H1 (cell line): Measurements from ENCODE around the gene ADGRB3. TPM values are rescaled to one million over a fixed set of nuclear protein-coding genes. Genes with fewer than 3 reads are reported as not detected.

ENCODE experiments used
- CTCF ChIA-PET: fragments of 300-600 bp; sonication (Branson Sonifier 250); formaldehyde crosslinking; loops from one replicate; lab custom pipeline; 2021; ENCODE audit not compliant: partially characterized antibody; lab: Charles Lee
- POLR2A ChIA-PET: fragments of 300-600 bp; sonication (Branson Sonifier 250); formaldehyde crosslinking; loops from one replicate; lab custom pipeline; 2021; ENCODE audit warnings: inconsistent platforms; ENCODE audit not compliant: partially characterized antibody; lab: Charles Lee
- DNase-seq, 2 experiments: peaks; one replicate each; pipeline versions ENCODE4 v3.0.0 to v3.0.0-alpha.2; 2010 to 2022; ENCODE audit warnings: low spot score in 2 of 2, low read depth in 1 of 2, mixed read lengths in 1 of 2
- FAIRE-seq: peaks from 2 replicates; lab custom pipeline; 2011; peaks lifted over from hg19 to GRCh38; lab: Jason Lieb, UNC
- H2AFZ ChIP-seq: 2 replicates; pipeline ENCODE4 v1.8.1; 2012; ENCODE audit warnings: low read length, inconsistent platforms
- H2AK5ac ChIP-seq: 2 replicates; pipeline ENCODE4 v1.6.1; 2013; ENCODE audit warnings: low read depth, low read length
- H2BK120ac ChIP-seq: replicated peaks from 2 replicates; pipeline ENCODE3; 2013; ENCODE audit warnings: low read depth, low read length, inconsistent platforms
- H2BK12ac ChIP-seq: 2 replicates; pipeline ENCODE4 v1.6.1; 2013; ENCODE audit warnings: low read depth, low read length
- H2BK15ac ChIP-seq: 2 replicates; pipeline ENCODE4 v1.6.1; 2013; ENCODE audit warnings: low read length
- H2BK20ac ChIP-seq: 2 replicates; pipeline ENCODE4 v1.6.1; 2013; ENCODE audit warnings: low read length
- H2BK5ac ChIP-seq: 2 replicates; pipeline ENCODE4 v1.6.1; 2013; ENCODE audit warnings: low read depth, low read length
- H3K14ac ChIP-seq: 2 replicates; pipeline ENCODE4 v1.6.1; 2013; ENCODE audit warnings: inconsistent platforms; ENCODE audit not compliant: insufficient read length
- H3K18ac ChIP-seq: 2 replicates; pipeline ENCODE4 v1.6.1; 2013; ENCODE audit warnings: low read length; ENCODE audit errors: extremely low read depth
- H3K23ac ChIP-seq: 2 replicates; pipeline ENCODE4 v1.6.1; 2013; ENCODE audit warnings: inconsistent platforms; ENCODE audit not compliant: insufficient read length
- H3K23me2 ChIP-seq: 2 replicates; pipeline ENCODE4 v1.6.1; 2013; ENCODE audit warnings: low read depth, low read length
- H3K27ac ChIP-seq: 2 replicates; pipeline ENCODE4 v1.6.1; 2011; ENCODE audit warnings: low read depth, low read length, inconsistent platforms
- H3K27me3 ChIP-seq, 4 experiments: replicated peaks in 1 of 4; 1 replicate in 1 of 4; 2 replicates in 3 of 4; pipeline versions ENCODE4 v1.6.1 to v1.8.1; 2011 to 2013; ENCODE audit warnings: low read length in 3 of 4, mild to moderate bottlenecking in 3 of 4, inconsistent platforms in 2 of 4, mixed read lengths in 2 of 4, moderate library complexity in 1 of 4; ENCODE audit not compliant: control insufficient read depth in 3 of 4, insufficient read depth in 3 of 4; ENCODE audit errors: extremely low read depth in 1 of 4
- H3K36me3 ChIP-seq, 4 experiments: 2 replicates each; pipeline versions ENCODE4 v1.6.1 to v1.8.1; 2011 to 2013; ENCODE audit warnings: mild to moderate bottlenecking in 4 of 4, low read length in 3 of 4, moderate library complexity in 2 of 4, control low read depth in 1 of 4, inconsistent platforms in 1 of 4; ENCODE audit not compliant: insufficient read depth in 4 of 4, control insufficient read depth in 2 of 4
- H3K4ac ChIP-seq: replicated peaks from 2 replicates; pipeline ENCODE3; 2013; ENCODE audit warnings: low read length, low read depth, mixed read lengths, inconsistent platforms; ENCODE audit not compliant: insufficient read length
- H3K4me1 ChIP-seq, 4 experiments: replicated peaks in 1 of 4; 1 replicate in 1 of 4; 2 replicates in 3 of 4; pipeline versions ENCODE4 v1.6.1 to v1.8.1; 2011 to 2013; ENCODE audit warnings: low read length in 3 of 4, inconsistent platforms in 2 of 4, mixed read lengths in 1 of 4; ENCODE audit not compliant: insufficient read depth in 4 of 4, control insufficient read depth in 3 of 4
- H3K4me2 ChIP-seq, 2 experiments: 2 replicates each; pipeline versions ENCODE4 v1.6.1 to v1.8.1; 2011 to 2013; ENCODE audit warnings: low read depth in 2 of 2, low read length in 2 of 2, control low read depth in 1 of 2, inconsistent platforms in 1 of 2, mild to moderate bottlenecking in 1 of 2; ENCODE audit not compliant: insufficient read depth in 1 of 2
- H3K4me3 ChIP-seq, 4 experiments: fragments of 200-600, 300-600 bp in 1 of 4; sonication (generic), shearing (Covaris generic), sonication (Bioruptor Twin) in 1 of 4; 2 replicates each; pipeline versions ENCODE4 v1.5.1 to v1.8.1; 2011 to 2016; ENCODE audit warnings: low read length in 4 of 4, low read depth in 3 of 4, control low read depth in 2 of 4, inconsistent platforms in 2 of 4, mild to moderate bottlenecking in 2 of 4, mixed read lengths in 1 of 4, moderate library complexity in 1 of 4; ENCODE audit not compliant: insufficient read depth in 2 of 4; ENCODE audit errors: extremely low read depth in 1 of 4
- H3K56ac ChIP-seq: replicated peaks from 2 replicates; pipeline ENCODE3; 2013; ENCODE audit warnings: low read depth, mild to moderate bottlenecking, mixed read lengths, low read length, inconsistent platforms; ENCODE audit not compliant: insufficient read length
- H3K79me1 ChIP-seq: 2 replicates; pipeline ENCODE4 v1.6.1; 2013; ENCODE audit warnings: low read depth, low read length, control low read depth
- H3K79me2 ChIP-seq, 2 experiments: 2 replicates each; pipeline versions ENCODE4 v1.6.1 to v1.8.1; 2012 to 2013; ENCODE audit warnings: low read length in 2 of 2, mild to moderate bottlenecking in 2 of 2, inconsistent platforms in 1 of 2; ENCODE audit not compliant: insufficient read depth in 2 of 2, control insufficient read depth in 1 of 2
- H3K9ac ChIP-seq, 4 experiments: replicated peaks in 1 of 4; 1 replicate in 1 of 4; 2 replicates in 3 of 4; pipeline versions ENCODE4 v1.6.1 to v1.8.1; 2011 to 2013; ENCODE audit warnings: low read depth in 3 of 4, low read length in 3 of 4, control low read depth in 2 of 4, mild to moderate bottlenecking in 2 of 4, moderate library complexity in 2 of 4, inconsistent platforms in 1 of 4; ENCODE audit errors: extremely low read depth in 1 of 4
- H3K9me3 ChIP-seq, 2 experiments: 2 replicates each; pipeline versions ENCODE4 v1.6.1 to v1.8.1; 2012 to 2013; ENCODE audit warnings: mild to moderate bottlenecking in 2 of 2, moderate library complexity in 2 of 2, control low read depth in 1 of 2, inconsistent platforms in 1 of 2, low read depth in 1 of 2, low read length in 1 of 2, mixed read lengths in 1 of 2; ENCODE audit not compliant: insufficient read depth in 2 of 2
- H4K20me1 ChIP-seq, 2 experiments: replicated peaks in 1 of 2; 2 replicates each; pipeline versions ENCODE3 to v1.8.1; 2011 to 2013; ENCODE audit warnings: inconsistent platforms in 2 of 2, low read length in 2 of 2, mild to moderate bottlenecking in 1 of 2; ENCODE audit not compliant: insufficient read depth in 2 of 2, control insufficient read depth in 1 of 2
- H4K5ac ChIP-seq: 2 replicates; pipeline ENCODE4 v1.6.1; 2013; ENCODE audit warnings: low read length, low read depth, mixed read lengths, inconsistent platforms; ENCODE audit not compliant: insufficient read length
- H4K8ac ChIP-seq: 2 replicates; pipeline ENCODE4 v1.8.0; 2013; ENCODE audit warnings: mild to moderate bottlenecking, moderate library complexity, low read length, inconsistent platforms; ENCODE audit not compliant: insufficient read depth; ENCODE audit errors: extremely low read depth
- H4K91ac ChIP-seq: replicated peaks from 2 replicates; pipeline ENCODE3; 2013; ENCODE audit warnings: low read length, mixed read lengths, inconsistent platforms; ENCODE audit not compliant: insufficient read length
- BCL11A ChIP-seq, 2 experiments: IDR thresholded peaks; one replicate each; pipeline ENCODE4 v1.6.1; 2011; ENCODE audit warnings: low read depth in 2 of 2, low read length in 2 of 2, mild to moderate bottlenecking in 2 of 2
- CHD2 ChIP-seq: IDR thresholded peaks from 2 replicates; pipeline ENCODE4 v1.6.1; 2012; ENCODE audit warnings: low read length, improper control_type of control experiment
- CTBP2 ChIP-seq: IDR thresholded peaks from 2 replicates; pipeline ENCODE4 v1.7.0; 2011; ENCODE audit warnings: borderline replicate concordance, mild to moderate bottlenecking, moderate library complexity, mixed read lengths, low read length; ENCODE audit not compliant: insufficient read depth, insufficient read length
- EP300 ChIP-seq, 2 experiments: IDR thresholded peaks; 1 replicate in 1 of 2; 2 replicates in 1 of 2; pipeline ENCODE4 v1.6.1; 2011 to 2012; ENCODE audit warnings: low read depth in 2 of 2, low read length in 2 of 2, mild to moderate bottlenecking in 2 of 2, borderline replicate concordance in 1 of 2, inconsistent platforms in 1 of 2, moderate library complexity in 1 of 2
- GABPA ChIP-seq: IDR thresholded peaks from 2 replicates; pipeline ENCODE4 v1.6.1; 2011; ENCODE audit warnings: mild to moderate bottlenecking, low read length, moderate library complexity, borderline replicate concordance; ENCODE audit not compliant: insufficient read depth
- GTF2F1 ChIP-seq: IDR thresholded peaks from 2 replicates; pipeline ENCODE4 v1.6.1; 2012; ENCODE audit warnings: low read depth, low read length, improper control_type of control experiment, borderline replicate concordance
- HDAC2 ChIP-seq, 2 experiments: fragments of 300-600 bp in 1 of 2; sonication (generic) in 1 of 2; IDR thresholded peaks; 2 replicates each; pipeline ENCODE4 v1.6.1; 2011 to 2012; ENCODE audit warnings: low read depth in 2 of 2, low read length in 2 of 2, mild to moderate bottlenecking in 2 of 2, moderate library complexity in 2 of 2, borderline replicate concordance in 1 of 2, inconsistent platforms in 1 of 2
- KDM4A ChIP-seq: IDR thresholded peaks from one replicate; pipeline ENCODE4 v1.7.1; 2012; ENCODE audit warnings: low read depth, mild to moderate bottlenecking, moderate library complexity, low read length, inconsistent platforms; ENCODE audit not compliant: severe bottlenecking
- KDM5A ChIP-seq: fragments of 200-600 bp; IDR thresholded peaks from 2 replicates; pipeline ENCODE4 v1.7.1; 2012; ENCODE audit warnings: mild to moderate bottlenecking, low read length, inconsistent platforms, mixed read lengths
- NANOG ChIP-seq: IDR thresholded peaks from 2 replicates; pipeline ENCODE4 v1.6.1; 2011; ENCODE audit warnings: low read length, low read depth, mild to moderate bottlenecking, inconsistent platforms; ENCODE audit not compliant: insufficient read depth, poor library complexity, severe bottlenecking
- SP1 ChIP-seq: IDR thresholded peaks from 2 replicates; pipeline ENCODE4 v1.6.1; 2011; ENCODE audit warnings: low read depth, low read length
- WGBS, 2 experiments: shearing (Covaris generic) in 1 of 2; methylation state at CpG; one replicate each; pipeline versions ENCODE4 v1.1.6 to v1.1.7; 2013 to 2015; ENCODE audit warnings: low lambda C conversion rate in 2 of 2, mixed read lengths in 2 of 2, inconsistent platforms in 1 of 2, low coverage in 1 of 2, missing lambda C conversion rate in 1 of 2; ENCODE audit not compliant: insufficient replicate concordance in 2 of 2, insufficient coverage in 1 of 2, insufficient read length in 1 of 2; ENCODE audit errors: extremely low coverage in 1 of 2, missing lambda C conversion rate in 1 of 2; 5-methylcytosine and 5-hydroxymethylcytosine counted together
- polyA plus RNA-seq, 7 experiments: library from polyadenylated mRNA; depleted of rRNA in 3 of 7; stranded (reverse) in 5 of 7; unstranded in 2 of 7; fragments of >200 nt in 5 of 7; fragments of 200-250 nt in 2 of 7; gene quantifications; 1 replicate in 5 of 7; 2 replicates in 1 of 7; 4 replicates in 1 of 7; pipeline versions ENCODE4 v1.2.1 to v1.2.3, GENCODE V29; 2011 to 2013; ENCODE audit warnings: missing spikeins in 2 of 7, mixed read lengths in 2 of 7
- total RNA-seq: library from RNA; stranded (reverse); fragmentation: NEBNext Ultra II Directional; extraction: Animal tissue kit (Norgen Biotek cat#: 25700); gene quantifications from 2 replicates; pipeline ENCODE4 v1.2.1, GENCODE V29; 2021
- TF ChIP-seq, protein P1 (sequence below): IDR thresholded peaks from 2 replicates; pipeline ENCODE4 v1.6.1; 2012; ENCODE audit warnings: low read length, inconsistent platforms

The ADGRB3 gene
- total and polyA plus RNA-seq, 2 of the 8 experiments (the other 6 are each of a cell fraction or from before 2014, with no cell fraction given) = 0.35 to 1.2 TPM

DNA sequence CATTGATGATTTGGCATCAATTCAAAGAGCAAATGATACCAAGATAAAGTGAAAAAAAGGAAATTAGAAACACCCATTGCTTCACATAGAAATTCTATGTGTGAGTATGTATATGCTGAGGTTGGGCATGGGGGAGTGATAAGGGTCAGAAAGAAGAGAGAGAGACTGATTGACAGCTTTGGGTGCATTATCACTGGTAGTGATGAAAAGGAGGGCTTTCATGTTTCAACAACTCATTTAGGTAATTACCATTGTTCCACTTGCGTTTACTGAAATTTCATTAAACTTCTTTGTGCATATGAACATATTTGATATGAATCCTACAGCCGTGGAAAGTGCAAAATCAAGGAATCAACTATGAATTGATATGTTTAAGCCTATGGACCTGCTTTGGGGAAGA, 84.7 kb downstream of the ADGRB3 start:
- 92% methylated on average over 2 of the region's 2 CpGs; no CpG with 5 or more reads in 1 of the 2 experiments for WGBS, 2 experiments
- no peak overlapping the region for H3K18ac ChIP-seq
- TF ChIP-seq CHD2 (no peak), NANOG (no peak), SP1 (no peak), GABPA (no peak), KDM5A (no peak), KDM4A (no peak), HDAC2 (IDR thresholded peaks at IDR 0.05; ENCODE audit: borderline replicate concordance in 1 of 2, low read depth in 2 of 2, low read length in 2 of 2) (no peak), BCL11A (IDR thresholded peaks at IDR 0.05; ENCODE audit: low read depth in 2 of 2, low read length in 2 of 2) (no peak), EP300 (IDR thresholded peaks at IDR 0.05; ENCODE audit: borderline replicate concordance in 1 of 2, low read depth in 2 of 2, low read length in 2 of 2) (no peak), CTBP2 (no peak), GTF2F1 (no peak)
- TF ChIP-seq, protein P1, sequence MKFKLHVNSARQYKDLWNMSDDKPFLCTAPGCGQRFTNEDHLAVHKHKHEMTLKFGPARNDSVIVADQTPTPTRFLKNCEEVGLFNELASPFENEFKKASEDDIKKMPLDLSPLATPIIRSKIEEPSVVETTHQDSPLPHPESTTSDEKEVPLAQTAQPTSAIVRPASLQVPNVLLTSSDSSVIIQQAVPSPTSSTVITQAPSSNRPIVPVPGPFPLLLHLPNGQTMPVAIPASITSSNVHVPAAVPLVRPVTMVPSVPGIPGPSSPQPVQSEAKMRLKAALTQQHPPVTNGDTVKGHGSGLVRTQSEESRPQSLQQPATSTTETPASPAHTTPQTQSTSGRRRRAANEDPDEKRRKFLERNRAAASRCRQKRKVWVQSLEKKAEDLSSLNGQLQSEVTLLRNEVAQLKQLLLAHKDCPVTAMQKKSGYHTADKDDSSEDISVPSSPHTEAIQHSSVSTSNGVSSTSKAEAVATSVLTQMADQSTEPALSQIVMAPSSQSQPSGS = no peak

More for the DNA sequence above, 84.7 kb downstream of the ADGRB3 start:
- Histone ChIP-seq H2BK120ac (no peak overlapping the region), H3K23ac (no peak overlapping the region), H3K23me2 (no peaks in the 10 kb centered on the region), H2AK5ac (no peak overlapping the region), H3K4me3 (no peak overlapping the region), H3K27ac (no peak overlapping the region), H3K9me3 (no peaks in the 10 kb centered on the region), H3K4ac (no peak overlapping the region), H3K9ac (no peak overlapping the region), H3K36me3 (no peaks in the 10 kb centered on the region), H4K20me1 (no peaks in the 10 kb centered on the region), H3K56ac (no peak overlapping the region), H3K14ac (no peak overlapping the region), H4K91ac (no peak overlapping the region), H4K5ac (no peak overlapping the region), H3K27me3 (no peaks in the 10 kb centered on the region), H2AFZ (no peak overlapping the region), H2BK12ac (no peak overlapping the region), H2BK15ac (no peak overlapping the region), H3K4me2 (no peak overlapping the region), H2BK5ac (no peak overlapping the region), H4K8ac (no peak overlapping the region), H3K79me2 (no peaks in the 10 kb centered on the region), H3K79me1 (no peaks in the 10 kb centered on the region), H2BK20ac (no peak overlapping the region), H3K4me1 (no peaks in the 10 kb centered on the region)
- FAIRE-seq (no peak), DNase-seq (no peak)
- ChIA-PET CTCF (interaction anchor here (0.9 kb wide), 1 partner anchor 81 kb away, joined by 3 read pairs; no protein-coding TSS in a partner anchor), POLR2A (no interaction called here)
